ENCODE results near the gene SBK1.
"Not testable (repeated sequence)": the region's sequence is repeated elsewhere in the genome, so short reads cannot be mapped to it uniquely, and the experiment has no call there.

SBK1 gene

DNA sequence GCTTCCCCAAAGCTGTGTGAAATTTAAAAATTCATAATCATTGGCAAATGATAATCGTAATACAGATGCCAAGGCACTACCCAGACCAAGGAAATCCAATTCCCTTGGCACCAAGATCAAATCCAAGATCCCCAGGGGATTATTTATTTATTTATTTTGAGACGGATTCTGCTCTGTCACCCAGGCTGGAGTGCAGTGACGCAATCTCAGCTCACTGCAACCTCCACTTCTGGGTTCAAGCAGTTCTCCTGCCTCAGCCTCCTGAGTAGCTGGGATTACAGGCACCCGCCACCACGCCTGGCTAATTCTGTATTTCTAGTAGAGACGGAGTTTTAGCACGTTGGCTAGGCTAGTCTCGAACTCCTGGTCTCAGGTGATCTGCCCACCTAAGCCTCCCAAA, 43.4 kb downstream of the SBK1 start:
- not testable (repeated sequence) for DNase-seq (ENCODE audit: low read depth, low spot score)

DNA sequence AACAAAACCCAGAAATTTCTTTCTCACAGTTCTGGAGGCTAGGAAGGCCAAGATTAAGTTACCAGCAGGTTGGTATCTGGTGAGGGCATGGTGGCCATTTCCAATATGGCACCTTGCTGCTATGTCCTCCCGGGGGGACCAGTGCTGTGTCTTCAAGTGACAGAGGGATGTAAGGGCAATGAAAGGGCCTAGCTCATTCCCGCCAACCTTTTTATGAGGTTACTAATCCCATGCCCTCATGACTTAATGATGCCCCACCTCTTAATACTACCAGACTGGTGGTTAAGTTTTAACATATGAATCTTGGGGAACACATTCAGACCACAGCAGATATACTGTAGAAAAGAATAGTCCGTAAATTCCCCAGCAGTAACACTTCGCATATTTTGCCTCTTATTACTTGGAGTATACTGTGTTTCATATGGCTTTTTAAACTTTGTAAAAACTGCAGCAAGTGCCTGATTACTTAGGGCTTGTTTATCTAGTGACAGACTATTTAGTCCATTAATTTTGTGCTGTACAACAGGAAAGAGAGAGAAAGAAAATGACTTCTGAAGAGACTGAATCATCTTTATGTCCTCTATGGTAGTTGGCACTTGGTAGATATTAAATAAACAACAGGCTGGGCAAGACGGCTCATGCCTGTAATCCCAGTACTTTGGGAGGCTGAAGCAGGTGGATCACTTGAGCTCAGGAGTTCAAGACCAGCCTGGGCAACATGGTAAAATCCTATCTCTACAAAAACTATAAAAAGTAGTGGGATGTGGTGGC, 44.8 kb downstream of the SBK1 start:
- not testable (repeated sequence) for DNase-seq (ENCODE audit: low read depth, low spot score)

DNA sequence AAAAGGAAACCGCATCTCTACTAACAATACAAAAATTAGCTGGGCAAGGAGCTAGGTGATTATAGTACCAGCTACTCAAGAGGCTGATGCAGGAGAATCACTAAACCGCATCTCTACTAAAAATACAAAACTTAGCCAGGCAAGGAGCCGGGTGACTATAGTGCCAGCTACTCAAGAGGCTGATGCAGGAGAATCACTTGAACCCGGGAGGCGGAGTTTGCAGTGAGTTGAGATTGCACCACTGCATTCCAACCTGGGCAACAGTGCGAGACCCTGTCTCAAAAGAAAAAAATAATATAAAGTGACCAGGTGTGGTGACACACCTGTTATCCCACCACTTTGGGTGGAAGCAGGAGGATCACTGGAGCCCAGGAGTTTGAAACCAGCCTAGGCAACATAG, 45.9 kb downstream of the SBK1 start:
- not testable (repeated sequence) for DNase-seq (ENCODE audit: low read depth, low spot score)

DNA sequence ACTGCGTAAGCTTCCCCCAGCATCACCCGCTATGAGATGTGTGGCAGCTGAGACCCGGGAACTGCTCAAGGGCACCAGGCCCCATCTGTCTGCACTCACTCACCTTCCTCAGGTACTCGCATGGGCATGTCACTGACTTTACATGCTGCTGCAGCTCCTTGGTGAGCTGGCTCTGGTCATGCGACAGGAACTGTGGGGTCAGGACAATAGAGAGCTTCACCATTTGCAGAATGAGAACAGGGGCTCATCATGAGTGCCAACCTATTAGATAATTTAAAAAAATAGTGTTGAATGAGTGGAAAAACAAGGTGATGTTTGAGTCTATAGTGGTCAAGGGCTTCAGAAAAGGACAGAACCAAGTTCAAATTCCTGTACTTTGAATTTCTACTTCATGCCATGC, 70.3 kb downstream of the SBK1 start:
- not testable (repeated sequence) for DNase-seq (ENCODE audit: low read depth, low spot score)

DNA sequence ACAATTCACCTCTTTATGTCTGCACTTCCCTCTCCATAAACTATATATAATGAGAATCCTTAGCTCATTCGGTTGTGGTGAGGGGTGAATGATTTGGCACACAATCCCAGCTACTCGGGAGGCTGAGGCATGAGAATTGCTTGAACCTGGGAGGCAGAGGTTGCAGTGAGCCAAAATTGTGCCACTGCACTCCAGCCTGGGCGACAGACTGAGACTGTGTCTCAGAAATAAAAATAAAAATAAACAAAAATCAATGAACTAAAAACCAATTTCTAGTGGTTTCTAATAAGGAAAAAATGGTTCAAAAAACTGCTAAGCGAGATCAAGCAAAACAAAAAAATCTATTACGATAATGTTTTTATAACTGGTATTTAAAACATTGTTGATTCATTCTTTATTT, 71.1 kb downstream of the SBK1 start, which contains the start of gene NPIPB6:
TSS of gene NPIPB6 (minus strand) at position 101 of the 400 bp plus-strand sequence. CDS start 686 bp downstream, outside the sequence.
- not testable (repeated sequence) for DNase-seq (ENCODE audit: low read depth, low spot score)

DNA sequence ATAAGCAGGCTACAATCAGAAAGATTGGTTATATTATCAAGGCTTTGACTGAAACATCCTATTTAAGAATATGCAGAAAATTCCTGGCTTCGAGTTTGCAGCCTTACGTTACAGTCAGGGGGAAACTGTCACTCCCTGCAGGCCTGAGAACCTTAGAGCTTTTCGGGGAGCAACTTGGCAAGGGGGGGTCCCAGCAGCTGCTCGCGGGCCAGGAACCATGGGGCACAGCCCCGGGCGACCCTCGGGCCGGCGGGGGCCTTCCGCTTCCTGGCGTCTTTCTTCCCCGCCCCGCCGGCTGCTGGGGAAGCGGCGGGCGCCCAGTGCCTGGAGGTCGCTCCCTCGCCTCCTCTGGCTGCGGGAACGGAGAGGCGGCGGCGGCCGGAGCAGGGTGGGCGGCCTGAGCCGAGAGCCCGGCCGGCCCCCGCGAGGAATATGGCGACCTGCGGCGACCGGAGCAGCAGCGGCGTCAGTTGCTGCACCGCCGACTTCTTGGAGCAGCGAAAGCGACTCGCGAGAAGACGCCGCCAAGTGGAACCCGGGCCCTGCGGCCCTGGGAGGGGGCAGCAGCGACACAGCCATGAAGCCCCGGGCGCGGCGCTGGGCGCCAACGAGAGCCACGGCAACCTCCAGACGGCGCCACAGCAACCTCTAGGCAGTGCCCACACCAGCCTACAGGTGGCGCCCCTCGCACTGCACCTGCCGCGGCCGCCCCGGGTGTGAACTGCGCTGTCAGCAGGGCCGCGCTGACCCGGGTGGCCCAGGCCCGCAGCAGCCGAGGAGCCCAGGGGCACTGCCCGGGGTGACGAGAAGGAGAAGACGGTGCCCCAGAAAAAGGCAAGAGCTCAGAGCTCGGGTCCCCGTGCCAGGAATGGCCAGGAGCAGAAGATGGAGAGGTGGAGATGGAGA, 72.2 kb downstream of the SBK1 start:
- DNase-seq (ENCODE audit: low read depth, low spot score), result not testable (repeated sequence)

DNA sequence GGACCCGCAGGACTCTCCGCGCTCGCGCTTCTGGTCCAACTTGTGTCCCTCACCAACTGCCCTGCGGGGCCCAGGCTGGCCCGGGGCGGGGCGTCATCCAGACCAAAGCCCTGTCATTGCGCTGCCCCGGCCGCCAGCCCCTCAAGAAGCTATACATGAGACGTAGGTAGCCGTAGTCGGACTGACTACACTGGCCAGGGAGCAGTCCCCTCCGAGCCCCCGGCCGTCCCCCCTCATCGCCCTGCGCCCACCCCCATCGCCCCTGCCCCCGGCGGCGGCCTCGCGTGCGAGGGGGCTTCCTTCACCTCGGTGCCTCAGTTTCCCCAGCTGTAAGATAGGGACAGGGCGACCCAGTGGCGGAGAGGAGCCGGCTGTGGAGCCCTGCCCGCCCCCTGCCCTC, 75.6 kb downstream of the SBK1 start:
- DNase-seq (ENCODE audit: low read depth, low spot score), result not testable (repeated sequence)
